OCI-LY7 (cell line): ENCODE measurements around the gene KCNJ5. TPM values are rescaled to one million over a fixed set of nuclear protein-coding genes. Genes with fewer than 3 reads are reported as not detected.

Experiments used
- BruUV-seq: library from RNA; stranded (reverse); fragments of 400-500 nt; replicated peaks from 2 replicates; lab custom pipeline; 2021; lab: Mats Ljungman, UMichigan
- CTCF ChIA-PET: fragments of 300-600 bp; sonication (Branson Sonifier 250); formaldehyde crosslinking; loops from one replicate; lab custom pipeline; 2022; ENCODE audit warnings: antibody characterized with exemption; ENCODE audit not compliant: unreplicated experiment; lab: Charles Lee
- POLR2A ChIA-PET: fragments of 300-600 bp; sonication (Branson Sonifier 250); formaldehyde crosslinking; loops from one replicate; lab custom pipeline; 2022; ENCODE audit warnings: antibody characterized with exemption; lab: Charles Lee
- DNase-seq: peaks from one replicate; pipeline ENCODE4 v3.0.0-alpha.2; 2015; ENCODE audit warnings: low spot score
- H2AFZ ChIP-seq: fragments of 200-600 bp; sonication (generic), shearing (Covaris generic); 2 replicates; pipeline ENCODE4 v1.6.1; 2014; ENCODE audit warnings: mild to moderate bottlenecking, antibody characterized with exemption, low read length, moderate library complexity
- H3K27ac ChIP-seq: fragments of 200-600 bp; sonication (generic); 2 replicates; pipeline ENCODE4 v1.5.1; 2014; ENCODE audit warnings: mixed run types, low read depth, mild to moderate bottlenecking, moderate library complexity, low read length, inconsistent platforms; ENCODE audit not compliant: poor library complexity, severe bottlenecking
- H3K36me3 ChIP-seq: fragments of 200-600 bp; sonication (generic); 2 replicates; pipeline ENCODE4 v1.6.1; 2014; ENCODE audit warnings: mild to moderate bottlenecking, antibody characterized with exemption, low read length, moderate library complexity, mixed read lengths; ENCODE audit not compliant: insufficient read depth
- H3K4me1 ChIP-seq: fragments of 200-600 bp; sonication (generic); 2 replicates; pipeline ENCODE4 v1.5.1; 2014; ENCODE audit warnings: mild to moderate bottlenecking, low read length; ENCODE audit not compliant: insufficient read depth, poor library complexity, severe bottlenecking
- H3K4me2 ChIP-seq: fragments of 200-600 bp; sonication (generic); 2 replicates; pipeline ENCODE4 v1.6.1; 2014; ENCODE audit warnings: mild to moderate bottlenecking, low read length
- H3K4me3 ChIP-seq: fragments of 200-600 bp; sonication (generic); 2 replicates; pipeline ENCODE4 v1.5.1; 2014; ENCODE audit warnings: mild to moderate bottlenecking, low read depth, low read length; ENCODE audit not compliant: poor library complexity, severe bottlenecking
- H3K79me2 ChIP-seq: fragments of 200-600 bp; sonication (generic); 2 replicates; pipeline ENCODE4 v1.6.1; 2016; ENCODE audit warnings: low read depth, mild to moderate bottlenecking, low read length, moderate library complexity, mixed read lengths; ENCODE audit not compliant: insufficient read depth
- H3K9me2 ChIP-seq: fragments of 200-600 bp; sonication (generic); 2 replicates; pipeline ENCODE4 v1.6.1; 2016; ENCODE audit warnings: mild to moderate bottlenecking, low read length, mixed read lengths; ENCODE audit not compliant: insufficient read depth
- H3K9me3 ChIP-seq: fragments of 200-600 bp; sonication (generic); 2 replicates; pipeline ENCODE4 v1.6.1; 2014; ENCODE audit warnings: mild to moderate bottlenecking, mixed run types, low read length, mixed read lengths
- H4K20me1 ChIP-seq: fragments of 200-600 bp; sonication (generic); 2 replicates; pipeline ENCODE4 v1.6.1; 2014; ENCODE audit warnings: mild to moderate bottlenecking, antibody characterized with exemption, low read length, moderate library complexity, mixed read lengths; ENCODE audit not compliant: insufficient read depth
- CTCF ChIP-seq: fragments of 200-600 bp; sonication (generic); conservative IDR thresholded peaks from 2 replicates; pipeline ENCODE4 v1.5.1; 2014; ENCODE audit warnings: mild to moderate bottlenecking, antibody characterized with exemption, low read length, moderate library complexity, mixed read lengths
- EZH2phosphoT487 ChIP-seq: fragments of 200-600 bp; sonication (generic); IDR thresholded peaks from 2 replicates; pipeline ENCODE4 v1.6.1; 2018; ENCODE audit warnings: low read depth, borderline replicate concordance, mild to moderate bottlenecking, mixed run types, antibody characterized with exemption, low read length, moderate library complexity, mixed read lengths
- intact Hi-C: fragments of 100-400 bp; cut with micrococcal nuclease; formaldehyde crosslinking; loops from one replicate; pipeline ENCODE4 v1.10.0; 2022; ENCODE audit not compliant: unreplicated experiment
- total RNA-seq, 2 experiments: library from RNA; depleted of rRNA in 1 of 2; stranded (reverse); fragments of >200 nt in 1 of 2; shearing (Covaris generic) in 1 of 2; gene quantifications; 2 replicates each; pipeline ENCODE4 v1.2.3, GENCODE V29; 2014 to 2022

Gene KCNJ5
- total RNA-seq, 2 experiments from 2014 or later, result not detected

- no peak overlapping the region for H2AFZ ChIP-seq
- no peaks in the 10 kb centered on the region for H3K9me3 ChIP-seq
- no peaks in the 10 kb centered on the region for H3K36me3 ChIP-seq
- TF ChIP-seq EZH2phosphoT487, result no peak
- no peak for TF ChIP-seq CTCF
- H3K4me1 ChIP-seq, result no peaks in the 10 kb centered on the region
- CTCF ChIA-PET, result no interaction called here
- no peaks in the 10 kb centered on the region for H3K79me2 ChIP-seq
- H3K4me2 ChIP-seq, result no peak overlapping the region
- no peaks in the 10 kb centered on the region for H3K9me2 ChIP-seq
- no peaks in the 10 kb centered on the region for H4K20me1 ChIP-seq
- intact Hi-C loops, result no loop called here
- POLR2A ChIA-PET, result interaction anchor here (0.5 kb wide), 1 partner anchor 778 kb away, joined by 5 read pairs; no protein-coding TSS in a partner anchor
- H3K27ac ChIP-seq, result no peak overlapping the region
- no peak for DNase-seq
- BruUV-seq, result no TSS peak
- H3K4me3 ChIP-seq, result no peak overlapping the region
Measured at GRCh38 chr11:128900468-128900867, 9.3 kb downstream of the KCNJ5 start.

GRCh38 chr11:128901653-128902514, 10.7 kb downstream of the KCNJ5 start:
- CTCF ChIA-PET, result no interaction called here
- no peaks in the 10 kb centered on the region for H3K9me2 ChIP-seq
- BruUV-seq, result no TSS peak
- H3K4me1 ChIP-seq, result no peaks in the 10 kb centered on the region
- POLR2A ChIA-PET, result no interaction called here
- intact Hi-C loops, result no loop called here
- H4K20me1 ChIP-seq, result no peaks in the 10 kb centered on the region
- no peaks in the 10 kb centered on the region for H3K9me3 ChIP-seq
- no peaks in the 10 kb centered on the region for H3K79me2 ChIP-seq
- H3K36me3 ChIP-seq, result no peaks in the 10 kb centered on the region
- H2AFZ ChIP-seq, result no peak overlapping the region
- no peak overlapping the region for H3K4me2 ChIP-seq
- DNase-seq, result no peak
- H3K27ac ChIP-seq, result no peak overlapping the region
- TF ChIP-seq CTCF, result no peak
- TF ChIP-seq EZH2phosphoT487, result no peak
- H3K4me3 ChIP-seq, result no peak overlapping the region

GRCh38 chr11:128902515-128903066, 11.4 kb downstream of the KCNJ5 start:
- no peak overlapping the region for H3K27ac ChIP-seq
- no peak overlapping the region for H3K4me2 ChIP-seq
- H2AFZ ChIP-seq, result no peak overlapping the region
- no peaks in the 10 kb centered on the region for H3K9me3 ChIP-seq
- POLR2A ChIA-PET, result no interaction called here
- intact Hi-C loops, result no loop called here
- CTCF ChIA-PET, result no interaction called here
- no peaks in the 10 kb centered on the region for H3K79me2 ChIP-seq
- DNase-seq, result no peak
- H3K4me3 ChIP-seq, result no peak overlapping the region
- H3K36me3 ChIP-seq, result no peaks in the 10 kb centered on the region
- H4K20me1 ChIP-seq, result no peaks in the 10 kb centered on the region
- no peak for TF ChIP-seq CTCF
- no peak for TF ChIP-seq EZH2phosphoT487
- BruUV-seq, result no TSS peak
- H3K4me1 ChIP-seq, result no peaks in the 10 kb centered on the region
- no peaks in the 10 kb centered on the region for H3K9me2 ChIP-seq
